GM18499 (cell line): ENCODE measurements around the gene SMIM41.
A peak's percentile ranks its signal among the peaks of the same experiment; 100 is the strongest.

ENCODE experiments used
- ATAC-seq: cut with Tn5 transposase; IDR thresholded peaks from one replicate; pipeline ENCODE4 v1.9.1; 2021; ENCODE audit warnings: moderate number of reproducible peaks; ENCODE audit not compliant: insufficient read depth, unreplicated experiment

Gene SMIM41

DNA sequence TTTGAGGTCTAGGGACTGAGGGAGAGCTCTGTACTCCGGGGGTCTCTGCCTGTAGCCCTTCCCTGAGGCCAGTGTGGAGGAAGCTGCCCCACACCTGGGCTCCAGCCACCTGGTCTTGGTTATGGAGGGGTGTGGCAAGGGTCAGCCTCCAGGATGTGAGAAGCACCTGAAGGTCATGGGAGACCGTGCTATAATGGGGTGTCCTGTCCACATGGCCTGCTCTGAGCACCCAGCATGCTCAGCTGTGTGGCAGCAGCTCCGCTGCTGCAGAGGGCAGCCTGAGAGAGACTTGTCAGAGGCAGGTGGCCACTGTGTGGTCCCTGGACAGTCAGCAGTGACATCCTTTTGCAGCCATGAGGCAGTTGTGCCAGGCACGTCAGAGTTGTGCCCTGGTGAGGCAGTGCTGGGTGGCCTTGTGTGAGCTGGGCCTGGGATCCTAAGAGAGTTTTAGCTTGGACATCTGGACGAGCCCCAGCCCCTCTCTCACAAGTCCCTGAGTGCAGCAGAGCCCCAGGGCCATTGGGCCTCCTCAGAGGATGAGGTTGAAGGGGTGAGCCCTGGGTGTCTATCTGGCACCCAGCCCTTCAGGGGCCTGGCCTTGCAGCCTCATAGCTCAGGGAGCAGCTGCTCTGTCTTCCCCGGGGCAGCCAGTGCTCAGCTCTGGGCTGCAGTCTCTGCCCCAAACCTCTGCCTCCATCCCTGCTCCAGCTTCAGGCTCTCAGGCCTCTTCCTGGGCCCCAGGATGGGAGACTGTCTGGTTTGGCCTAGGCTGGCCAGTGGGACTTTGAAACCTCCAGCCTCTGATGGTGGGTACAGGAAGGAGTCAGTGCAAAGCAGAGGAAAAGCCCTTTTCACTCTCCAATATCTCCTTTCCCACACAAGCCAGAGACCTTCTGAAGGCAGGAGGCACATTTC is 17.1 kb upstream of the SMIM41 start:
- ATAC-seq: no peak

GRCh38 chr12:52063082-52063924 is 16.2 kb upstream of the SMIM41 start:
- no peak for ATAC-seq

- ATAC-seq: no peak
Measured at GRCh38 chr12:52063981-52064649, 15.4 kb upstream of the SMIM41 start.

- ATAC-seq: no peak
Measured at GRCh38 chr12:52066346-52067080, 13.0 kb upstream of the SMIM41 start.

GRCh38 chr12:52067081-52067374 is 12.5 kb upstream of the SMIM41 start:
- ATAC-seq: no peak

DNA sequence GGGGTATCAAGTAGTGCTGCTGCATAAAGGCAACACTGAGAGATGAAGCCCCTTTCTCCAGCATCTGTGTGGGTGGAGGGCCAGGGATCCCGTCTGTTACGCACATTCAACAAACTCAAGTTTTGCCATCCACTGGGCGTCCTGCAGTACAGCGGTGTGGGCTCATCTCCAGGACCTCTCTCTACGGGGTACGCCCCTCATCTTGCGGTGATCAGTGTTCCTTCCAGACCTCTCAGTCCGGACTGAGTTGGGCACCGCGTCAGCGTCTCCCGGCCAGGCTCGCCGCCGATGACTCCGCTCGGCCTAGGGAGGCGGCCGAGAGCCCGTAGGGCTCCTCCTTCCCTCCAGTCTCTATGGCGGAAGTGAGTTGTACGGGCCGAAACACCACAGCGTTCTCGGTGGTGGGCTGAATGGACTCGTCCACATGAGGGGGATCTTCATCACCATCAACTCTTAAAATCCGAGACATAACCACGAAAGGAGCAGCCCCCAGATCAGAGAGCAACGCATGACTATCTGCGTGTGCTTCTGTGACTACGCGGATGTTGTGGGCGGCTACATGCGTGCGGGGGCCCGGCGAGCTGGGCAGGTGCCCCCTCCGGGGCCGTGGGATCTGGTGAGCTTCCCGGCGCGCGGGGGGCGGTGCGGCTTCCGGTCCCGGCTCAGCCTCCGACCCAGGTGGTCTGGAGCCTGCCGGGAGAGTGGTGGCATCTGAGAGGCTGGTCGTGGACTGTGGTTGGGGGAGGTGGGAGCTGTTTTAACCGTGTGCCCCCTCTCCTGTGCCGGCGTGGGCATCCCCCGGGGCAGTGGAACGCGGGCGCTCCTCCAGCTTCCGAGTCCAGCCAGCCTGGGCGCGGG is 9.9 kb upstream of the SMIM41 start, which contains the start of gene ATG101:
ATG101 (plus strand) TSS at position 652 of the 858 bp plus-strand sequence. CDS start 3,673 bp downstream, outside the sequence.
- peak; percentile 85 for ATAC-seq

DNA sequence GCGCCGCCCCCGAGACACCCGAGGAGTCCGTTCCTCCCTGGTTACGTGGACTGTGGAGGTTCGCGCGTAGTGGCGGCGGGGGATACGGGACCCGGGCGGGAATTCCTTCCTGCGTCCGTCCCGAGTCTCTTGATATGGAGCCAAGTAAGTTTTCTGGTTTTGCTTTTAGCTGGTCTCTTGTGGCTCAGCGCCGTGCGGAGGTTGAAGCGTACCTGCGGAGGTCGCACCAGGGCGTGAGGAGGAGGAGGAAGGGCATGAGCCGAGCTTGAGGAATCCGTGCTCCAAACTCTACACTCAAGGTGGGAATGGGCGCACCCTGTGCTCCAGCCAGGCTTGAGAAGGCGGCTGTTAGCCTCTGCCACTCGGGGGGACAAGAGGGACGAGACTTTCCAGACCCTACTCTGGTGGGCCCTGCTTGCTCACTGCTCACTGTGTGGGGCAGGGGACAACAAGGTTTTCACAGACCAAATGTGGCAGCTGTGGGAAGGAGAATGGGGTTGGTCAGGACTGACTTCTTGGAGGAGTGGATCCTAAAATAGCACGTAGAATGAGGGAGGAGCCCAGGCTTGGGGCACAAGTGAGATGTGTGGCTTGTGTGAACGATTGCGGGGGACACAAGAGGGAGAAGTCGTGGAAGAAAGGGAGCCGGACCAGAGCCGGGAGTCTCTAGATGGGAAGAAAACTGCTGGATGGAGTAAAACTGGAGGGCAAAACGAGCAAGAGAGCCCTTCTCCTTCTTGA is 9.1 kb upstream of the SMIM41 start:
- ATAC-seq: no peak

DNA sequence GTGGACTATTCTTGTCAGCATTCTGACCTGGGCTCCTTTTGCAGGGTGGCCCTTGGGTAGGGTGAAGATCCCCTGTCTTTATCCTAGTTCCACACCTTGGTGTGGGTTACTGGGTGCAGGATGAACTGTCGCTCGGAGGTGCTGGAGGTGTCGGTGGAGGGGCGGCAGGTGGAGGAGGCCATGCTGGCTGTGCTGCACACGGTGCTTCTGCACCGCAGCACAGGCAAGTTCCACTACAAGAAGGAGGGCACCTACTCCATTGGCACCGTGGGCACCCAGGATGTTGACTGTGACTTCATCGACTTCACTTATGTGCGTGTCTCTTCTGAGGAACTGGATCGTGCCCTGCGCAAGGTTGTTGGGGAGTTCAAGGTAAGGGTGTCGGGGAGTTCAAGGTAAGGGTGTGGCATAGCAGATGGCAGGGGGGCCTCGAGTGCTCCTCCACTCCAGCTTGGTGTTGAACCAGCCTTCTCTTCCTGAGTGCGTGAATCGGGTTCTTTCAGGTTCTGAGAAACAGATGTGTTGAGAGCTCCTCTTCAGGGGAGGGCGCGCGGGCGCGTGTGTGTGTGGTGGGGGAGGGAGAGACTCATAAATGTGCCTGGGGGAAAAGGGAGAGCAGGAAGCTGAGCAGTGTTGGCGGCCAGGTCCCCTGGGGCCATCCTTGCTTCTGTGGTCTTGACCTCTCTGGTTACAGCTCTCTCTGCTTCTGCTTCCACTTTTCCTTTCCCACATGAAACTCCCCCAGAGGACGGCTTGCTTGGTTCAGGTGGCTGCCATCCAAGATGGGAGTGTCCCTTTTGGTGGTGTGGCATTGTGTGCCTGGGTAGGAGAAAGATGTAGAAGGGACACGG is 5.7 kb upstream of the SMIM41 start:
- ATAC-seq: no peak

GRCh38 chr12:52074971-52075724 is 4.4 kb upstream of the SMIM41 start:
- ATAC-seq: no peak

- ATAC-seq: no peak
Measured at GRCh38 chr12:52076811-52077210, 2.7 kb upstream of the SMIM41 start.

DNA sequence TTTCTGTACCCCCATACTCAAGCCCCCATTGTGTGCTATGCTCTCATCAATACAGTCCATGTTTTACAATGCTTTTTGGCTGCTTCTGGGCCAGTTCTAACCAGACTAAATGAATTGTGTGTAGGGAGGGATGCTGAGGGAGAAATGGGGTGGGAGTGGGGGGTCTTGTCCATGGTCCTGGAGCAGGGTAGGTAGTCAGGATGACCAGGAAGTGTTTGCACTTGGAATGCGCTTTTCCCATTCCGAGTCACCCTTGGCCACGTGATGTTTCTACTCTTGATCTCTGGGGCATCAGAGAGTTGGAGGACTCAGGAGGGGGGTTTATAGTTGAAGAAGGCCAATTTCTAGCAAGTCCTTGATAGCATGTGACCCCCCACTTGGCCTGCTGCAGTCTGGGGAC is 1.2 kb upstream of the SMIM41 start:
- no peak for ATAC-seq

DNA sequence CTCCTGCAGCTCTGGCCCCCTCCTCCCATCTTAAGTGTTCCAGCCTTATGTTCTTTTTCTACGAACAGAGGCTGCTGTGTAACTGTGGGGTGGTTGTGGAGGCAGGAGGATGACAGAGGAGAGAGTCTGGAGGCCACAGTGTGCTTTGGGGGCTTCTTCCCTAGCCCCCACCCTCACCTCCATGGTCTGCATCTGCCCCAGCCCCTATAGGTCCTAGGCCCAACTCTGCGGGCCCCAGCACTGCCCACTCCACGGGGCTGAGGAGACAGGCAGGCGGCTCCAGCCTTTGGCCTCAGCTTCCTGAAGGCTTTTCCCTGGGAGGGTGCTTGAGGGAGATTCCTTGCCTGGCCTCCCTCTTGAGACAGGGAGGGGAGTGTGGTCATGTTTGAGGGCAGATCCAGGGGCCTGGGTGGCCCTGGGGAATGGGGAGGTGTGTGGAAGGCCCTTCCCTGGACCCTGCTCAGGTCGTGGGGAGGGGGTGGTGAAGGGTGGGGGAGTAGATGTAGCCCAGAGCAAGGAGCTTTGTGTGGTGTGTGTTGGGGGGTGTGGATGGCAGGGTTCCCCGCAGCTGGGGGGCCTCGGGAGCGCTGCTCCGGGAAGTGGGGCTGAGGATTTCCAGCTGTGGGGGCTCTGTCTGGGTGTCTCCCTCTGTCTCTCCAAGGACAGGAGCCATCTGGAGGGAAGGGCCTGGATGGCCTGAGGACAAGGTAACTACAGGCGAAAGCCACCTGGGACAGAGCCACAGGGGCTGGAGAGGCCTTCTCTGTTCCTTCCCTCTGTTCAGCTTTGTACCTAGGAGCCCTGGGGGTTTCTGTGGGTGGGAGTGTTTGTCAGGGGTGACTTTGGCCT is 1.1 kb downstream of the SMIM41 start:
- no peak for ATAC-seq

DNA sequence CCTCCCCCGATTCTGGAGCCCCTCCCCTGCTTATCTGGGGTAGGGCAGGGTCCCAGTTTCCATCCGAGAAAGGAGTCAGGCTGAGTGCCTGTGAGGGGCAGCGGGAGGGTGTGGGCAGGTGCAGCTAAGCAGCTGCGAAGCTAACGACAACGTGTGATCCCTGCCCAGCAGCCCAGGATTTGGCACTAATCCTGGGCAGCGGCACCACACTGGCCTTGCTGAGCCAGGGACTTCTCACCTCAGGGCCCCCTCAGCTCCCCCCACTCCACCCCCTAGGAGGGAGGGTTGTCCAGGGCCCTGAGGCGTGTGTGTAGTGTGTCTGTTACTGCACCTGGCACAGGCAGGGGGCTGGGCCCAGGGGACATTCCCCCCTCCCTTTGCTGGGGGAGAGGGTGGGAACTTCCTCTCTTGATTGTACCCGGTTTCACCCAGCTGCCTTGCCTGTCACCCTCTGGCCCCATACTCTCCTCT is 1.8 kb downstream of the SMIM41 start:
- ATAC-seq: no peak

GRCh38 chr12:52082026-52082668 is 2.6 kb downstream of the SMIM41 start:
- ATAC-seq: no peak

- ATAC-seq: no peak
Measured at GRCh38 chr12:52082669-52082987, 3.1 kb downstream of the SMIM41 start.
